Stimulated activated CD8-positive, alpha-beta memory T cell treated with anti-CD3 and anti-CD28 coated beads, Interleukin-4, amount 100 ng/mL, for 48 hours (primary cell): ENCODE data around the gene AJAP1.
"Not testable (repeated sequence)": the region's sequence is repeated elsewhere in the genome, so short reads cannot be mapped to it uniquely, and the experiment has no call there.

Experiments used
- DNase-seq: peaks from one replicate; pipeline ENCODE4 v3.0.0-alpha.2; 2020

AJAP1 gene

DNA sequence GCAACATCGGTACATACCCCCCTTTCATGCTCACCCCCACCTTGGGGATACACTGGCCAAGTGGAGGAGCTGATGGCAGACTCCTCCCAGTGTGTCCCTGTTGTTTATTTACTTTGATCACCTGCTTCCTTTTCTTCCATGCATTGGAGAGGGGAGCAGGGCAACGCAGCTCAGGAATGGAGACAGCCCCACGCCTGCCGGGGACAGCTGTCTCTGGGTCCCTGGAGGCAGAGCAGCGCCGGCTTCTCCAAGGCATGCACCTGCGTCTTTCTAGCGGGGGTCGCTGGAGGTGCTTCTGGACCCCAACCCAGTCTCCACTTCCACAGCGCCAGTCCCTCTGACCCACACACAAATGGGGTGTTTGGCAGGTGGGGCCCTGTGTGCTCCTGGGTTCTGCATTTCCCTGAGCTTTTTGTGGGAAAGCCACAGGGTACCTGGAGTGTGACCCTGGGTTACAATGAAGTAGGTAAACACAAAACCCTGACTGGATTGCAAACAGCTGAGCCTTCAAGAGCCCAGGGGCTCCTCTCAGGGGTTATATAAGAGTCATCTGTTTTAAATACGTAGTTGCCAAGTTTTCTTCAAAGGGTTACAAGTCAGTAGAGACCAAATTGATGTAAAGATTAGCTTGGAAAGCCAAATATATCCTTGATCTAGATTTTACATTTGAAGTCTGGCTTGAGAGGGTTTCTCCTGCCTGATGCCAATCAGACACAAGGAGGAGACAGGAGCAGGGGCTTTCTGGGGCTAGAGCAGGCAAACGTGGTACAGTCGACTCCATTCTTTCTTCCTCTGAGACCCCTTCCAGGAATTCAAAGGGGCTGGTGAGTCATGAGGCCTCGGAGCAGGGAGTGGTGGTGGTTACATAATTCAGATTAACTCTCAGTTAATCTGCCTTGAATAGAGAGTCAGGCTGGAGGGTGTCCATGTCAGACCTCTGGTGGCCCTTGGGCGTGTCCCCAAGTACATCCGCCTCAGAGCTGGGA, 4.5 kb downstream of the AJAP1 start:
- DNase-seq = no peak

- no peak for DNase-seq
Measured at GRCh38 chr1:4660917-4661594, 6.6 kb downstream of the AJAP1 start.

GRCh38 chr1:4661595-4661917, 7.1 kb downstream of the AJAP1 start:
- no peak for DNase-seq

GRCh38 chr1:4662168-4662567, 7.8 kb downstream of the AJAP1 start:
- no peak for DNase-seq

- DNase-seq = no peak
Measured at GRCh38 chr1:4662723-4663122, 8.3 kb downstream of the AJAP1 start.

GRCh38 chr1:4664095-4664494, 9.7 kb downstream of the AJAP1 start:
- no peak for DNase-seq

GRCh38 chr1:4664606-4665005, 10.2 kb downstream of the AJAP1 start:
- no peak for DNase-seq

DNA sequence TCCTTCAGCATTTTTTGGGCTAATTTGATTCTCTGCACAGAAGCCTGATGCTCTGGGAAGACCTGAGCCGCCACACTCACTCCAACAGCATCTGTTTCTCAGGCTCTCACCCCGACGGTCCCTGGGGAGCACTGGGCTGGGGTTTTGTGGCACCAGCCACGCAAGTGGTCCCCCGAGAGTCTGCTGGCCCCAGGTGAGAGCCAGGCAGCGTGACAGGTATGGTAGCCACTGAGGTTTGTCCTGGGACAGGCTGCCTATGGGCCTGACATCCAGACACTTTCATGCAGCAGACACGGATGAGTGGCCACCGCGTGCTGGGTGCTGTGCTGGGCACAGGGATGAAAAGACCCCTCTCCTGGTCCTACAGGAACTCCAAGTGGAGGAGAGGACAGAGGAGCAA, 11.0 kb downstream of the AJAP1 start:
- no peak for DNase-seq

DNA sequence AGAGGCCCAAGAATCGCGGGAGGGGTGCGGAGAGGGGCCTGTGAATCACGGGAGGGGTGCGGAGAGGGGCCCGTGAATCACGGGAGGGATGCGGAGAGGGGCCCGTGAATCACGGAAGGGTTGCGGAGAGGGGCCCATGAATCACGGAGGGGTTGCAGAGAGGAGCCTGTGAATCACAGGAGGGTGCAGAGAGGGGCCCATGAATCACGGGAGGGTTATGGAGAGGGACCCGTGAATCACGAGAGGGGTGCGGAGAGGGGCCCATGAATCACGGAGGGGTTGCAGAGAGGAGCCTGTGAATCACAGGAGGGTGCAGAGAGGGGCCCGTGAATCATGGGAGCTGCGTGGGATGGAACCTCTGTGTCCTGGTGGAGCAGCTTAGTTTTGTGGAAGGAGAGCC, 12.3 kb downstream of the AJAP1 start:
- not testable (repeated sequence) for DNase-seq

GRCh38 chr1:4668743-4669700, 14.6 kb downstream of the AJAP1 start:
- DNase-seq = no peak

DNA sequence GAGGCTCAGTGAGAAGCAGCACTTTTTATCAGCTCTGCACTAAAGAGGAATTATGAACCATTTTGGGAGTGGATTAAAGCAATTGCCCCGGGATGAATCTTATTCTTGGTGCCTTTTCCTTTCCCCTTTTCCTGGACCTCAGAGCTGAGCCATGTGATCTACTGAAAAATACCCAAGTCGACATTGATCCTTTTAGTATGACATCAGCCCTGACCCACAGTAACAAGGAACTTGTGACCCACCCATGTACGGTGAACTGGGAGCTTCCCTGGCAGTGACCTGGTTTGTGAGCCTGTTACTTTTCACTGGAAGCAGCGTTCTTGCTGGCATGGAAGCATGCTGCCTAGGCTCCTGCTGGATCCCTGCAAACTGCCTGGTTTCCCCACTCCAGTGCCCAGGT, 15.9 kb downstream of the AJAP1 start:
- DNase-seq = no peak

DNA sequence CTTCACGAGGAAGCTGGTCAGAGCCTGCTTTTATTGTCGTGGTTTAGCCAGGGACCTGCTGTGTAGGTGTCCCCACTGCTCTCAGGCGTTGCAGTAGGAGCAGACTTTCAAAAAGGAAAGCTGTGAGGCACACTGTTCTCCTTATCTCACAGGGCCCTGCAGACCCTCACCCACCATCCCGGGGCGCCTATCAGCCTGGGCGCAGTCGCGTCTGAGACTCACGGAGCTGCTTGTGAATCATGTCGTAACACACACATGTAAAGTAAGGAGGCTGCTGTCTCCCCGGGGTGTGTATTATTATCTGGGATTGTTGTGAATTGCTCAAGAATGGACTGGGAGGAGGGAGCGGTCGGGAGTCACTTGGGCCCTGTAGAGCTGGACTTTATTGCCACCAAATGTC, 17.4 kb downstream of the AJAP1 start:
- no peak for DNase-seq

- DNase-seq = no peak
Measured at GRCh38 chr1:4673494-4673893, 19.1 kb downstream of the AJAP1 start.

- no peak for DNase-seq
Measured at GRCh38 chr1:4674117-4674516, 19.7 kb downstream of the AJAP1 start.

GRCh38 chr1:4674676-4675075, 20.3 kb downstream of the AJAP1 start:
- DNase-seq = no peak

- no peak for DNase-seq
Measured at GRCh38 chr1:4675454-4676186, 21.2 kb downstream of the AJAP1 start.

DNA sequence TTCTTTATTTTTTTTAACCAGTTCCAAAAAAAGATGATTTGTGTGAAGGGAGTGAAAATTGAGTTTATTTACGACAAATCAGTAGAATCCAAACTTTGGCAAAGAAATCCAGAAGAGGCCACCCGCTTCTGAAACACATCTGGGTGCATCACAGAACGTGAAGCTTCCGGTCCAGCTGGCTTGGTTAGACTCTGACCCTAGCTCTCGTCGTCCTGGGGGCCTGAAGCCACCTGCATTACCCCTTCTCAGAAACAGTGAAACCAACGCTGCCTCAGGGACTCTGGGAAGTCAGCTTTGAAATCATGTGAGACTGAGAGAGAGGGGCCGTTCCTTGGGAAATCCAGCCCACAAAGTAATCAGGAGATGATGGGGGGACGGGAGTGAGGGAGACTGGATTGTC, 21.8 kb downstream of the AJAP1 start:
- DNase-seq = no peak

DNA sequence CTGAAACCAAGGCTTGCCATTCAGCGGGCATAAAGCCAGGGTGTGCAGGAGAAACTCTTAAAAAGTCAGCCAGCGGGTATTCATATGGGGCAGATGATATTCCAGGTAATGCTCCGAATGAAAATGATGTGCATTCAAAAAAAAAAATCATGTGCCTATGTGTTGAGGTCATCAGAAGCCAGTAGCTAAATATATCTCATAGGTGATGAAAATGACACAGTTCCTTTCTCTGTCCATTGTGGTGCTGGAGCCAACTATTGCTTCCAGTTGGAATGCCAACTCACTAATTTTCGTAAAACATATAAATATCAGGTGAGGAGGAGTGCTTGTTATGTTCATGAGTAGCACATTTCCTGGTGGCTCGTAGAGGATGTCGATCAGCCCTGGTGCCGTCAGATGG, 23.2 kb downstream of the AJAP1 start:
- no peak for DNase-seq

DNA sequence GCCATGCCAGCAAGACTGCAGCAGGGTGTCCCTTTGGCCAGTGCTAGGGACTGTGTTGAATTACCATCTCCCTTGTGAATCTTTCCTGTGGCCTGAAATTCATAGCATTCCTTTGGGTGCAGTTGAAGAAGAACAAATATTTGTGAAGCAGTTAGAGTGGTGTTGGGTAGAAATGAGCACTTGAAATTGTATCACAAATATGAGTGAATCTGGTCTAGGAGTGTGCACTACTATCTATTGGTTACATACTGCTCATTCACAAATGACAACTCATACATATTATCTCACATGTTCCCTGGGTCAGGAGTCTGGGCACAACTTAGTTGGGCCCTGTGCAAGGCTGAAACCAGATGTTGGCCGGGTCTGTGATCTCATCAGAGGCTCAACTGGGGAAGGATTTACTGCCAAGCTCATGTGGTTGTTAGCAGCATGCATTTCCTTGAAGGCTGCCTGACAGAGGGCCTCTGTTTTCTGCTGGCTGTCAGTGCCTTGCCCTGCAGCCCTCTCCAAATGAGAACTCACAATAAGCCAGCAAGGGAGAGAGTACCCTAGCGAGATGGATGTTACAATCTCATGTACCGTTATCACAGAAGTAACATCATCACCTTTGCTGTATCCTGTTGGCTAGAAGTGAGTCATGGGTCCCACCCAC, 23.8 kb downstream of the AJAP1 start:
- no peak for DNase-seq

DNA sequence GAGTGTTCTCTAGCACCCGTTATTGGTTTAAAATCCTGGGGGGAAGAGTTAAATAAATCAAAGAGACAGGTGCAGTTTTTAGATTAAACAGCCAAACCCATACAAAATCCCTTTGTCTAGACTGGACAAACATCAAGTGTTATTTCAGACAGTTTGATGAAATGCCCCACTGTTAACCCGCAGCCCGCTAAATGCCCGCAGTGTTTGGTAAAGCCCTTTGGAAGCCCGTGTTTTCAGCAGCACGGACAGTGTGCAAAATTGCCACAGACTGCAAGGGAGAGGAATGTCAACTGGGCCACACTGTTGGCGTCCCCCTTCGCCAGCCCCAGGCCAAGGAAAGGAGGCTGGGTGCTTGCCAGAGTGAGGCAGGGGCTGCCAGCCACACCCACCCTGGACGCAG, 26.6 kb downstream of the AJAP1 start:
- DNase-seq = no peak

DNA sequence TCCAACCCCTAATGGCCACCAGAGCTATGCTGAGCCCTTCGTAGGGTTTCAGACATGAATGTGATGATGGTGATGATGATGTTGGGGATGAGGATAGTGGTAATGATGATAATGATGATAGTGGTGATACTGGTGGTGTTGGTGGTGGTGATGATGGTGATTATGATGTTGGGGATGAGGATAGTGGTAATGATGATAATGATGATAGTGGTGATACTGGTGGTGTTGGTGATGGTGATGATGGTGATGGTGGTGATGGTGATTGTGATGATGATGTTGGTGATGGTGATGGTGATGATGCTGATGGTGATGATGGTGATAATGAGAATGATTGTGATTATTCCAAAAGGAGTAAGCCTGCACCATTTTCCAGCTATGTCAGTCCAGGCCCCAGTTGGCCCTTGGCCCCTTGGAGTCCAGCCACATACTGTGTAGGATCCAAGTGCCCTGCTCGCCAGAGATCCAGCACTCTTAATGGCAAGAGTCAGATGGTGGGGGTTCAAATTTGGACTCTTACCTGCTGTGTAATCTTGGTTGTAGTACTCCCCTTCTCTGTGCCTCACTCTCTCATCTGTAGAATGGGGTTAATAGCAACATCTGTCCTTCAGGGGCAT, 28.3 kb downstream of the AJAP1 start:
- DNase-seq = no peak

DNA sequence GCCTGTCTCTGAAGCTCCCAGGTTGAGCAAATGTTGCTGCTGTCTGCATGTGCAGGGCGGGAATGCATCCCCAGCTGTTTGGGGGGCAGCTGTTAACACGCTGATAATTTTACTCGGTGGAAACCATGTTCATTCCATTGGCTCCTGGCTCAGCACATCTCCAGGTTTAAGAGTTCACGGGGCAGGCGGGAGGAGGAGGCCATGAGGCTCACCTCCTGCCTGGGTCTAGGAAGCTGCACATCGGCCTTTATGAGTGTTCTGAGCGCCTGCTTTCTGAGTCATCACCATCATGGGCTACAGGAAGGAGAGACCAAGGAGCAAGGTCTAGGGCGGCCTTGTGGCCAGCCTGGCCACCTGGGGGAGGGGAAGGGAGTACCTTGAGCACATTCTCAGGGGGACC, 29.7 kb downstream of the AJAP1 start:
- no peak for DNase-seq
